HL-60/S4 treated with retinoic acid at 250 ng/mL for 4 days and 3 days (cell line): ENCODE data around the gene PRC1.

Experiments
- in situ Hi-C: fragments of 300-500 bp; cut with MboI; formaldehyde crosslinking; loops from 2 replicates; pipeline ENCODE4 v1.7.0; 2022; ENCODE audit warnings: low sequenced_read_pairs

PRC1 gene

DNA sequence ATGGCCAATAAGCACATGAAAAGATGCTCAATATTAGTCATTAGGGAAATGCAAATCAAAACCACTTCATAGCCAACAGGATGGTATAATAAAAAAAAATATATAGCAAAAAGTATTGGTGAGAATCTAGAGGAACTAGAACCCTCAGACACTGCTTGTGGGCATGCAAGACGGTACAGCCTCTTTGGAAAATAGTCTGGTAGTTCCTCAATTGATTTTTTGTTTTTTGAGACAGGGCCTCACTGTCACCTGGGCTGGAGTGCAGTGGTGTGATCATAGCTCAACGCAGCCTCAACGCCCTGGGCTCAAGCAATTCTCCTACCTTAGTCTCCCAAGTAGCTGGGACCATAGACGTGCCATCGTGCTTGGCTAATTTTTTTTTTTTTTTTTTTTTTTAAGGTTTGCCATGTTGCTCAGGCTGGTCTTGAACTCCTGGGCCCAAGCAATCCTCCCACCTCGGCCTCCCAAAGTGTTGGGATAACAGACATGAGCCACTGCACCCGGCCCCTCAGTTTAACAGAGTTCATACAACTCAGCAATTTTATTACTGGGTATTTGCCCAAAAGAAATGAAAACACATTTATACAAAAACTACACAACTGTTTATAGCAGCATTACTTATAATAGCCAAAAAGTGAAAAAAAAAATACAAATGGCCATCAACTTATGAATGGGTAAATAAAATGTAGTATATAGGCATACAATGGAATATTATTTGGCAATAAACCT is 5.1 kb downstream of the PRC1 start:
- in situ Hi-C loops: no loop called here

DNA sequence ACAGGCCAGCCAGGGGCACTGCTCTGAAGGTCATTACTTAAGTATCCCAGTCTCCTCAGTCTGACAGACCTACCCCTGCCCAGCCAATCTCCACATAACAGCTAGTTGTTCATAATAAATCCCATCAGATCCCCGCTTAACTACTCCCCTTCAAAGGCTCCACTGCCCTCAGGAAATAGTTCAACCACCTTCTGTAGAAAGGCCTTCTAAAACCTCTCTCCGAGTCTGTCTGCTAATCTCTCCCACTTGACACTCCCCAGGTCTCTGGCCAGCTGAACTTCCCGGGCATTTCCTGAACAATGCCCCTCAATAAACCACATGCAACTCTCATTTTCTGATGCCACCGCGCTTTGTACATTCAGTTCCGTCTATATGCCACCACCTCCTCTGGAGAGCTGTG is 6.0 kb downstream of the PRC1 start:
- in situ Hi-C loops: no loop called here

DNA sequence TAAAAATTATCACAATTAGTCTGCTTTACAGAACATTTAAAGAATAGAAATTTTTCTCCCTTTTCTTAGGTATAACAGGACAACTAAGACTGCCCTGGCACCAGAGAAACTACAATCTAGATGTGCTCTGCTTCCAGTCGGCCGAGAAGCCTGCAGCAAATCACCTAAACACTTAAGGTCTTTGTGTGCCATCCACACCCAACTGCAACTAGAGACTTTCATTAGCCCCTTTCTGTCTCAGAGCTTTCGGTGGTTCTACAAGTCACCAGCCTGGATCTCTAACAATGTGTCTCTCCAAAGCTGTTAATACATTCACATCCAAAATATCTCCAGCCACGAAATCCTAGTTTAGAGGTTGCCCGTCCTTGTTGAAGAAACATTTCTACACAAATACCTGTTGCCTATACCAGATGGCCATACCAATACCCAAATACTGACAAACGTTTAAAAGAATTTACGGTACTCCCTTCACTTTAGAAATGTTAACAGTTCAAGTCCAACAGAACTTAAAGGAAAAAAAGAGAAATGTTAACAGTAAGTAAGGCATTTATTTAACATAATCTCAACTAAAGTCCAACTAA is 6.7 kb downstream of the PRC1 start:
- in situ Hi-C loops: no loop called here

DNA sequence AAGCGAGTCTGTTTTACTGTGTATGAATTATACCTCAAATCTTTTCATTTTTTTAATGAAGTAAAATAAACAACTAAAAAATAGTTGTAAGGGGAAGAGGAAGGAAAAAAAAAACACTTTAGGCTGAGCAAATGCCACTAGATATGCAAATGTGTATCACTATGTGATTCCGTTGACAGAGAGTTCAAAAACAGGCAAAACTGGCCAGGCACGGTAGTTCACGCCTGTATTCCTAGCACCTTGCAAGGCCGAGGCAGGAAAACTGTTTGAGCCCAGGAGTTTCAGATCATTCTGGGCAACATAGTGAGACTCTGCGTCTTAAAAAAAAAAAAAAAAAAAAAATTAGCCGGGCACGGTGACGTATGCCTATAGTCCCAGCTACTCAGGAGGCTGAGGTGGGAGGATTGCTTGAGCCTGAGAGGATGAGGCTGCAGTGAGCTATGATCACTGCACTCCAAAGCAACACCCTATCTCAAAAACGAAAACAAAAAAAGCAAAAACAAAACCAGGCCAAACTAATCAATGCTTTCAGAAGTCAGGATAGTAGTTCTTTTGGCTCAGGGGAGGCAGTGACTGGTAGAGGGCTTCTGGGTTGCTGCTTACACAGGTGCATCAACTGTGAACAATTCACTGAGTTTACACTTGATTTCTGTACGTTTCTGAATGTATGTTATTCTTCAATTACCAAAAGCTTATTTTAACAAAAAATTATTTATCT is 7.4 kb downstream of the PRC1 start:
- in situ Hi-C loops: no loop called here

DNA sequence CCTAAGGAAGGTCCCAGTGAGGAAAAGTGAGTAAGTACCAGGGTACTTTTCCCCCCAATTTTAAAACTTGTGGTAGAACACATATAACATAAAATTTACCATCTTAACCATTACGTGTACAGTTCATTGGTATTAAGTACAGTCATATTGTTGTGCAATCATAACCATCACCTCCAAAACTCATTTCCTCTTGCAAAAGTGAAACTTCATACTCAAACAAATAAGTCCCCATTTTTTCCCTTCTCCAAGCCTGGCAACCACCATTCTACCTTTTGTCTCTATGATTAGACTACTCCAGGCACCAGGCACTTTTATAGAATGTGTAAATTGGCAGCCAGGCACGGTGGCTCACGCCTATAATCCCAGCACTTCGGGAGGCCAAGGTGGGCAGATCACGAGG is 12.2 kb downstream of the PRC1 start:
- in situ Hi-C loops: no loop called here

DNA sequence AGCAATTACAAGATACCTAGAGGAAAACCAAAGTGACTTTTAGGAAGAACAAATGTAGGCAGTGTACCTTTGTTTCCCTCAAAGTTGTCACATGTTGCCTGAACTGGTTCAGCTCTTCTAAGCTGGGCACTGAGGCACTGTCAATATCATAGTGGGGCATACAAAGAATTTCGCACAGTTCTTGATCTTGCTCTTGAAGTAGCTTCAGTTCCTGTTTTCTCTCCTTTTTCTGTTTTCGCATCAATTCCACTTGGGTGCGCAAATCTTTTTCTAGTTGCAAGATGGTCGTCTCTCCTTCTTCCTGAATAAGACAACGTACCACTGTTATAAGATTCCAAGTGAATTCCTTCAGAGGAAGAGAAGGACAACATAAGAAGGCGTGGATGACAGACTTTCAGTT is 12.7 kb downstream of the PRC1 start:
- in situ Hi-C loops: no loop called here

DNA sequence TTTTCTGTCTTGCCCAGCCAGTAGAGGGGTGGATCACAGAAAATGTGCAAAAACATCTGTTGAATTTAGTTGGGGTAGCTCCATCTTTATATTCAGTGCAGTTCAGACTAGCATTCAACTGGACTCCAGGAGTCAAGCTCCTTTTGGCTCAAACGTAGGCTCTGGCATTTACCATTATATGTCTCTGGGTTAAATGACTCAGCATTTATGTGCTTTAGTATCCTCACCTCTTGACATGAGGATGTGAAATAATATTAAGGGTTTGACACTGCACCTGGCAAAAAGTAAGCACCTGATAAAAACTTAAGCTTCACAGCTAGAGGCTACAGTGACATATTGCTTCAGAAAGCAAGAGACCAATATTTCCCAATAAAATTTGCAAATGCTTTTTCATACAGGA is 14.8 kb downstream of the PRC1 start:
- in situ Hi-C loops: no loop called here

DNA sequence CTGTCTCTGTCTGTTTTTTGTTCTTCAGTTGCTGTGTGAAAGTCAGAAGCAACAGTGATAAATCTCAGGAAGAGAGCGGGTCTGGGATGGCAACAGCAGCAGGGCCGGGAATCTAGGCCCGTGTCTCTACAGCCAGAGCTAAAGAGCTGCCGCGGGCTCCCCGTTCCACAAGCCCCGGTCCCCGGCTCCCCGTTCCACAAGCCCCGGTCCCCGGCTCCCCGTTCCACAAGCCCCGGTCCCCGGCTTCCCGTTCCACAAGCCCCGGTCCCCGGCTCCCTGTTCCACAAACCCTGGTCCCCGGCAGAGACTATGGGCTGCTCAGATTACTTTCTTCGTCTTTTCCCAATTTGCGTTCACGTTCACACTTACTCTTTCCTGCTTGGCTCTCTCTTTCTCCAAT is 20.1 kb downstream of the PRC1 start:
- in situ Hi-C loops: loop anchor here (25.0 kb wide), 1 partner anchor 288 kb away; no protein-coding TSS in a partner anchor

DNA sequence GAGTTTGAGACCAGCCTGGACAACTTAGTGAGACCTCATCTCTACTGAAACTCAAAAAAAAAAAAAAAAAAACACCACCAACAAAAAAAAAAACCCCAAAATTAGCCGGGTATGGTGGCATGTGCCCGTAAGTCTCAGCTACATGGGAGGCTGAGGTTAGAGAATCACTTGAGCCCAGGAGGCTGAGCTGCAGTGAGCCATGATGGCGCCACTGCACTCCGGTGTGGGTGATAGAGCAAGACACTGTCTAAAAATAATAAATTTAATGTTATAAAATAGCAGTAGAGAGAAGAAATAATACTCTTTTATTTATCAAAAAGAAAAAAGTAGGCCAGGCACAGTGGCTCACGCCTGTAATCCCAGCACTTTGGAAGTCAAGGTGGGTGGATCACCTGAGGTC is 22.2 kb downstream of the PRC1 start:
- in situ Hi-C loops: loop anchor here (25.0 kb wide), 1 partner anchor 290 kb away; no protein-coding TSS in a partner anchor

DNA sequence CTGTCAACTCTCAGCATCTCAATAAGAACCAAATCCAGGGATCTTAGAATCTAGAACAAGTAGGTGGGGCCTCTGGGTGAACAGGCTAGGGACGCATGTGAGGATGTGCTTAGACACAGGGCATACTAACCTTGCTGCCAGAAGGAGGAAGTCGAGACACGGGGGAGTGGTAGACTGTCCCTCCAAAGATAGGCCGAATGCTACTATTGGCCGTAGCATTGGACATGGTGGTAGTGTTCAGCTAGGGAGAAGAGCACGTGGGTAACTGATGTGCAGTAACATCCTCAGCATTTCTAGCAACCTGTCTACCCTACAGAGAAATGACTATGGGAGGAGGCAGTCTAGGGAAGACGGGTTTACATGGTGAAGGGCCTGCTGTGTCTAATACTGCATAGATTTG is 24.1 kb downstream of the PRC1 start:
- in situ Hi-C loops: loop anchor here (25.0 kb wide), 1 partner anchor 292 kb away; no protein-coding TSS in a partner anchor

DNA sequence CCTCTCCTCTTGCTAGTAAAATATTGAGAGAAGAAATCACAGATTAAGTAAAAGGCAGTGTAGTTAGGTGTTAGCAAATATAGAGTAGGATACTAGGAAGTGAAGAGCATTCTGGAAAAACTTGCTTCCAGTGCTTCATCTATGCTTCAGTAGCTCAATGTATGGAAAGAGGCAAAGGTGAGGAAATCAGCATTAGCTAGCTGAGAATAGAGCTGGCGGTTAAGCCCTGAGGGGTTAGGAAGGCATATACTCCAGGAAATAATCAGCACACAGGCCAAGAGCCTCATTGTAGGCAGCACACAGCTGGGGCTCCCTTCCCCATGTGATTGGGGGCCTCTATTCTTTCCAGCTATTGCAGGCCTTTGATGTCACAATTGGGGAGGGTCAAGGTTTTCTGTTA is 25.9 kb downstream of the PRC1 start:
- in situ Hi-C loops: loop anchor here (25.0 kb wide), 1 partner anchor 294 kb away; no protein-coding TSS in a partner anchor

DNA sequence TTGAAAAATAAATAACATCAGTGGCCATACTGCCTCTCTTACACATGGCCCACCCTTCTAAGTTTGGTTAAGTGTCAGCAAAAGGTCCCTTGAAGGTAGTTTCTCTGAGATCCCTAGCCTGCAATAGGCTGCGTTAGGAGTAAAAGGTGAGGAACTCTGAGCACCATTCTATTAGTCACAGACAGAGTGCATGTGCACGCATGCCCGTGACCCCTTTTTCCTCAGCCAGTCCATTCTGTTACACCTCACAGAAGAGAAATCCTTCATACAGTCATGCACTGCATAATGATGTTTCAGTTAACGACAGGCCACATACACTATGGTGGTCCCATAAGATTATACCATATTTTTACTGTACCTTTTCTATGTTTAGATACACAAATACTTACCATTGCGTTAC is 27.1 kb downstream of the PRC1 start:
- in situ Hi-C loops: loop anchor here (25.0 kb wide), 1 partner anchor 295 kb away; no protein-coding TSS in a partner anchor

DNA sequence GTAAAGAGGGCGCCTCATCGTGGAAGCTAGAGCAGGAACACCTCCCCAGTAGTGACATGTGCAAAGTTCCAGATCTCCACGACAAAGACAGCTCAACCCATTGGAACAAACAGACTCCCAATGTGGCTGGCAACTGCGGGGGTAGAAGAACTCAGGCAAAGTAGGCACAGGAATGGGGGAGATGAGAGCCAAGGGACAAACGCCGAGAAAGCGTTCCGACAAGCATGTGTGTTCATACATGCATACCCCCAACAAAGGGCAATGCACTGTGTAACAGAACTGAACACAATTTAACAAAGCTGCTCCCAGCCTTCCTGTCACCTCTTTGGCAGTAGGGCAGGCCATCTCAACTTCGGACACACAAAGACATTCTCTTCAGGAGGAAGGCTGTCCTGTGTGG is 28.1 kb downstream of the PRC1 start:
- in situ Hi-C loops: loop anchor here (25.0 kb wide), 1 partner anchor 296 kb away; no protein-coding TSS in a partner anchor

DNA sequence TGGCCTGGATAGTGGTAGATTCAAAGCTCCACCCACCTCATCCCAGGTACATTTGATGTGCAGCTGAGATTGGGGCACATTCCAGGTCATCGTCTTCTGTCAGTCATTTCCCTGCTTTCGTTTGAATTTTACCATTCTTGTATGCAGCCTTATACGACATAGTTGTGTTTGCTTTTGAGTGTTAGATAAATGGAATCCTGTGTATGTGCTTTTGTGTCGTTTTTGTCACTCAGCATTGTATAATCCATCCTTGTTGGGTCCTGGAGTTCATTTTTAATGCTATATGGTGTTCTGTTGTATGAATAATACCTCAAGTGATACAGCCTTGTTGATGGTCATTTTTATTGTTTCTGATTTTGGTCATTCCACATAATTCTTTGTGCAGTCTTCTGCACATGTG is 32.3 kb downstream of the PRC1 start:
- in situ Hi-C loops: loop anchor here (25.0 kb wide), 1 partner anchor 300 kb away; no protein-coding TSS in a partner anchor

DNA sequence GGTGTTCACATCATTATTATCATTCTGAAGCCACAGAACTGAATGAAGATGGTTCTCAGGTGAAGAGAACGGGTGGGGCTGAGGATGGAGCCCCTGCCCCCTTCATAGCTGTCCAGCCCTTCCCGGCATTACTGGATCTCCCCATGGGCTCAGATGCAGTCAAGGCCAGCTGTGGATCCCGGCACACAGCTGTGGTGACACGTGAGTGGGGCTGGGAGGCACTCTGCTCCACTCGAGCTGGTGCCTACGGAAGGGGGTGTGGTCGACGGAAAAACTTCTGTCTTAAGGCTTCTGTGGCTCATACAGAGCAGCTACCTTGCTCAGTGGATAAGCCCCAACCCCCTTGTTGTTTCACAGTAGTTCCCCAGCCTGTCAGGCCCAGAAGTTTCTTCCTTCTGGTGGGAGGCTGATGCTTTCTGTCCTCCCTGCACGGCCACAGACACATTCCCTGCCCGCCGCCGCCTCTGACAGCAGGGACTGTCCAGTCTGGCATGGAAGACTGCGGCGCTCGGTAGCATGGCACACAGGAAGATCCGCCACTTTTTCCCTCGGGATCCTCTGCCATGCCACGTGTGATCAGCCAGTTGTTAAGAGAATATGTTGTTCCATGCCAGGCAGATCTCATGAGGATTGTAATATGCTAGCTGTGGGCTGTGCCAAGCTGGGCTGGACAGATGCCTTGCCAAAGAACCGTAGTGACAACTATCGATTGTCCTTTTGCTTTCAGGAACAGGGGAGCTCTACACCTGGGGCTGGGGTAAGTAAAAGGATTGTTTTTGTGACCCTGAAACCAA is 33.8 kb downstream of the PRC1 start:
- in situ Hi-C loops: loop anchor here (25.0 kb wide), 1 partner anchor 302 kb away; no protein-coding TSS in a partner anchor

DNA sequence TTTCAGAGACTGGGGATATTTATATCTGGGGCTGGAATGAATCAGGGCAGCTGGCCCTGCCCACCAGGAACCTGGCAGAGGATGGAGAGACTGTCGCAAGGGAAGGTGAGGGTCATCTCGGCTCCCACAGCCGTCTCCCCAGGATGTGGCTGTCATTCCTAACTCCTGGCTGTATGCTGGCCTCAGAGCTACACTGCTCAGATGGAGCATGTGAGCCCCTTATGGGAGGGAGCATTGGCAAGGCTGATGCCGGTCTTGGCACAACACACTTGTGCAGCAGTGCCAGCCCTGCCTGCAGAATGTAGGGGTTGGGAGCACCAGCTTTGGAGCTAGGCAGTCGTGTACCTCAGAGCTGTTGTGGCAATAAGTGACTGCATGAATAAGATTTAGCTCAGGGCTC is 34.4 kb downstream of the PRC1 start:
- in situ Hi-C loops: loop anchor here (25.0 kb wide), 1 partner anchor 302 kb away; no protein-coding TSS in a partner anchor

DNA sequence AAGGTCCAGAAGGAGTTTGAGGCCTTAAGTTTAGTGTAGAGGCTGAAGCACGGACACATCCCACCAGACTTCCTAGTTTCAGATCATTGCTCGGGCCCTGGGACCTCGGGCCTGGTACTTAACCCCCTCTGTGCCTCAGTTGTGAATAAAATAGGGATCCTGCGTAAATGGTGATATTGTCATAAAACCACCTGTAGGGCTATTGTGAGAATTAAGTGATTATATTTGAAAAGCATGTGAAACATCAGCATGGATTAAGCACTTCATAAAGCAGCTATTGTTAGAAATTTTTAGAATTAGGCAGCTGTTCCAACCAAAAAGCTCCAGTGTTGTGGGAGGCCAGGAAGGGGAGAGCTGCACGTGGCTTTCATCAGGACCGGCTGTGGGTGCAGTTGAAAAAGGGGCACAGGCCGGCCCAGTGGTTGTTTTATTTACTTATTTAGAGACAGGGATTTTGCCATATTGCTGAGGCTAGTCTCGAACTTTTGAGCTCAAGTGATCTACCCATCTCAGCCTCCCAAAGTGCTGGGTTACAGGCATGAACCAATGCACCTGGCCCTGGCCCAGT is 35.2 kb downstream of the PRC1 start:
- in situ Hi-C loops: loop anchor here (25.0 kb wide), 1 partner anchor 303 kb away; no protein-coding TSS in a partner anchor

DNA sequence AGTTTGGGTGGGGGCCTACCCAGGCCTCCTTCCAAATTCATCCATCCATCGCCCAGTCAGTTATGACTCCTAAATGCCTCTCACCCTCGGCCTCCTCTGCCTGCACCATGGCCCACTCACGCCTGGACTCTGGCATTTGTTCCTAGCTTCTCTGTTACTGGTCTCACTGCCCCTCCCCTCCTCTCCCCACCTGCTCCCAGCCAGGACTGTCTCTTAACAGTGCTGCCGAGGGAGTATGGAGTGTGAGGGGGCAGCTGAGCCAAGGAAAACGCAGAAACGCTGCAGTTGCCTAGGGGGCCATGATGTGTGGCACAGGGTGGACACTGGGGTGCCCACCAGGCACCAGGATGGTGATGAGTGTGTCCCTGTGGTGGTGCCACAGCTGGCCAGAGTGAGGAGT is 36.5 kb downstream of the PRC1 start:
- in situ Hi-C loops: loop anchor here (25.0 kb wide), 1 partner anchor 305 kb away; no protein-coding TSS in a partner anchor

DNA sequence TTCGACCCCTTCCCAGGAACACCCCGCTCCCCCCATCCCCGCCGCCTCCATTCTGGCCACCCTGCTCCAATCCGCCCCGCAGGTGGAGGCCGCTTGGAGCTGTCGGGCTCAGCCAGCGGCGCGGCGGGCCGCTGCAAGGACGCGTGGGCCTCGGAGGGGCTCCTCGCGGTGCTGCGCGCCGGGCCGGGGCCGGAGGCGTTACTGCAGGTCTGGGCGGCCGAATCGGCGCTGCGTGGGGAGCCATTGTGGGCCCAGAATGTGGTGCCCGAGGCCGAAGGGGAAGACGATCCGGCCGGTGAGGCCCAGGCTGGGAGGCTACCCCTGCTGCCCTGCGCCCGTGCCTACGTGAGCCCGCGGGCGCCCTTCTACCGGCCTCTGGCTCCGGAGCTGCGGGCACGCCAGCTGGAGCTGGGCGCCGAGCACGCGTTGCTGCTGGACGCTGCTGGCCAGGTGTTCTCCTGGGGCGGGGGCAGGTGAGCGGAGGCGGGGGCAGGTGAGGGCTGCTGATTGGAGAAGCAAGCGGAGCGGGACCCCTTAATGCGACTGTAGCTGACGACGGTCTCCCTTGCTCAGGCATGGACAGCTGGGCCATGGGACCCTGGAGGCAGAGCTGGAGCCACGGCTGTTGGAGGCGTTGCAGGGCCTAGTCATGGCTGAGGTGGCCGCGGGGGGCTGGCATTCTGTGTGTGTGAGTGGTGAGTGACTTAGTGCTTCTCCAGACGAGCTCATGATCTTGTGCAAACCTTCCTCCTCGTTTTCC is 37.1 kb downstream of the PRC1 start:
- in situ Hi-C loops: loop anchor here (25.0 kb wide), 1 partner anchor 305 kb away; no protein-coding TSS in a partner anchor
